Vagina (tissue), 2 donors: ENCODE results near the gene RYR3.

Experiments
- POLR2A ChIP-seq, 2 donors: fragments of 450-650 bp; IDR thresholded peaks; one replicate each; pipeline ENCODE4 v1.6.1; 2017; ENCODE audit warnings: antibody characterized with exemption in 2 of 2, mild to moderate bottlenecking in 2 of 2, moderate library complexity in 2 of 2
- POLR2AphosphoS5 ChIP-seq, 2 donors: sonication (generic); formaldehyde crosslinking; IDR thresholded peaks; one replicate each; pipeline ENCODE4 v1.9.0; 2017; ENCODE audit warnings: antibody characterized with exemption in 2 of 2, mild to moderate bottlenecking in 2 of 2, low read depth in 1 of 2; ENCODE audit not compliant: insufficient read depth in 1 of 2

DNA sequence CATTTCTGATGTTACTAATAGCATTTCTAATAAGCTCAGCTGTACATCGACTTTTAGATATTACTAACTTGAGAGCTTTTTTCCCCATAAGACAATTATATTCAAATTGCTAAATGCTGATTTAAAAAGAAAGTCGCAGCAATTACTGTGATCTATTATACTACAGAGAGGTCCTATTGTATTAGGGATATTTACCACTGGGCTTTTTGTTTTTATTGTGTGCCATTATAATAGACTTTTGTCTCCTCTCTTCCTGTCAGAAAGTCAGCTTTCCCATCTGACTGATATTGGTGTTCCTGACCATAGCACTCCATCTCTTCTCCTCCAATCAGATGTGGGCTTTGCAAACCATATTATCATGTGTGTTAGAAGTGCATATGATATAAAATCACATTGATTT is 27.2 kb upstream of the RYR3 start:
- TF ChIP-seq POLR2AphosphoS5 (IDR thresholded peaks at IDR 0.05; ENCODE audit: insufficient read depth in 1 of 2, low read depth in 1 of 2) (no peak), POLR2A (IDR thresholded peaks at IDR 0.05) (no peak)
